Mesenteric fat pad (tissue), 1 donor: ENCODE measurements around the gene SLC39A11. TPM values are rescaled to one million over a fixed set of nuclear protein-coding genes. Genes with fewer than 3 reads are reported as not detected.
A peak's percentile ranks its signal among the peaks of the same experiment; 100 is the strongest.
"Not testable (repeated sequence)": the region's sequence is repeated elsewhere in the genome, so short reads cannot be mapped to it uniquely, and the experiment has no call there.

Experiments used
- DNase-seq: peaks from one replicate; pipeline ENCODE4 v3.0.0-alpha.2; 2020; ENCODE audit warnings: low spot score
- long read RNA-seq: library from polyadenylated mRNA; unstranded; transcript quantifications from one replicate; pipeline ENCODE4 v2.0.0, GENCODE V29; 2020
- total RNA-seq: library from RNA; stranded (reverse); fragmentation: NEBNext Ultra II Directional; extraction: Animal tissue kit (Norgen Biotek cat#: 25700); gene quantifications from one replicate; pipeline ENCODE4 v1.2.1, GENCODE V29; 2021
- donor health status: DM: yes; HTN: yes; CAD: no.

The SLC39A11 gene, protein sequence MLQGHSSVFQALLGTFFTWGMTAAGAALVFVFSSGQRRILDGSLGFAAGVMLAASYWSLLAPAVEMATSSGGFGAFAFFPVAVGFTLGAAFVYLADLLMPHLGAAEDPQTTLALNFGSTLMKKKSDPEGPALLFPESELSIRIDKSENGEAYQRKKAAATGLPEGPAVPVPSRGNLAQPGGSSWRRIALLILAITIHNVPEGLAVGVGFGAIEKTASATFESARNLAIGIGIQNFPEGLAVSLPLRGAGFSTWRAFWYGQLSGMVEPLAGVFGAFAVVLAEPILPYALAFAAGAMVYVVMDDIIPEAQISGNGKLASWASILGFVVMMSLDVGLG
- 36.2 TPM for total RNA-seq
- long read RNA-seq, transcript SLC39A11-202 (10 exons, 2,752 nt) = minor isoform, 10 of 76 reads
- long read RNA-seq, transcript SLC39A11-201 (10 exons, 2,737 nt) = major isoform, 12 of 76 reads
- long read RNA-seq, partial matches to known transcripts = 6 of 76 reads
- long read RNA-seq, other reads (novel, unspliced or antisense) = 48 of 76 reads

DNA sequence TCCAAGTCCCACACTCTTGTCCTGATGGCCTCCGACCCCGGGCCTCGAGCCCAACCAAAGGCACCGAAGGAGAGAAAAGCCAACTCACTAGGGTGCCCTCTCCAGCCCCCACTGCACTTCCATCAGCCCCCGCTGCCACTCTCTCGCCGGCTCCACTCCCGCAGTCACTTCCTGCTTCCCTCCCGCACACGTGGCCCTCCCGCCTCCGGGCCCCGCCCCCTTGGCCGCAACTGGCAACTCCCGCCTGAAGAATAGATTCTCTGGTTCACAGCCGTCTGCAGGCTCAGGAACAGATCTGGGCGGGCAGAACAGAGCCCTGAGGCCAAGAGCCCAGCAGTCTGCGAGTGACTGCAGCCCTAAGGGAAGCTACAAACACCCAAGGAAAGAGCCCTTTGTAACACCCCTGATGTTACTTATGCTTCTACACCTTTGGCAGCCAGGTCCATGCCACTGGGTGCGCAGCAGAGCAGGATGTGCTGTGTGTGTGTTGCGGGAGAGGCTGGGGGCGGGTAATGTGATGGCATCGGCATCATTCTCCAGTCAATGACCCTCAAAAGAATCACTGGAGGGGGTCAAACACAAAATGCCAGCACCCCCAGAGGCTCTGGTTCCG, at the start of gene SLC39A11:
Gene SLC39A11 (minus strand): TSS at position 166 of the 613 bp plus-strand sequence. CDS start 3,924 bp downstream, outside the sequence.
- peak; percentile 96 for DNase-seq

- DNase-seq = no peak
These were observed 48.9 kb upstream of the SLC39A11 start for GRCh38 chr17:73141411-73141810.

GRCh38 chr17:73140566-73140965, 48.1 kb upstream of the SLC39A11 start:
- DNase-seq = no peak

DNA sequence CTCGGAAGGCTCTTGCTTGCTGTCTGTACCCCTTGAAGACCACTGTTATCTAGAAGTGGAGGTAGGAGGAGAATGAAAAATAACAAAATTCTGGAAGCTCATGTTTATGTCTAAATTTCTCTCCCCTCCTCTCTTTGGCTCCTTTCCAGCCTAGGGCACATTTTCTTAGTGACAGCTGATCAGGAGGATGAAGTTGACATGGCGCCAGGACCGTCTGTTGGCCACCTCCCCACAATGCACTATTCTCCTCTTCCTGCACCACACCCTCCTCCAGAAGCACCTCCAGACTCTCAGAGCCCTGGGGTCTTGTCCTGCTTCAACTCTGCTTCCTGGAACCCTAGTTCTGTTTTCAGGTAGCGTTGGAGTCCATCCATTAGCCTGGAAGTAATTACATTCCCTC, 46.8 kb upstream of the SLC39A11 start:
- DNase-seq = no peak

DNA sequence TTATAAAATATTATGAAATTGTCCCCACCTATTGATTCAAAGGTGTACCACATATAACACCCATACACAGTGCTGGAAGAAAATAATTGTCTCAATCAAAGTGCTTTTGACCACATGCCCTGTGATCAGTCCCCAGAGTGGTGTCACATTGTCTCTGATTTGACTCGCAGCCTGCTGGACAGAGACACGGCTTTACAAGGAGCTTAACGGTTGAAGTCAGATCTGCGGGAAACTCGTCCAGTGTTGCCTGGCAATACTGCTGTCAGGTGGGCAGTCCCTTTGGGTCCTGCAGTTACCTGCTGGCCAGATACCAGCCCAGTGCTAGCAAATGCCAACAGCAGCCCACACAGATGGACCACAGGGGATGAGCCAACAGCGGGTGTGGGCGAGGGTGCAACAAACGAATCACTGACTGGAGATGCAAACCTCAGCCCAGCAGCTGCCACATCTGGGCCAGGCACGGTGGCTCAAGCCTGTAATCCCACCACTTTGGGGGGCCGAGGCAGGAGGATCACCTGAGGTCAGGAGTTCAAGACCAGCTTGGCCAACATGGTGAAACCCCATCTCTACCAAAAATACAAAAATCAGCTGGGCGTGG, 46.2 kb upstream of the SLC39A11 start:
- DNase-seq = no peak

DNA sequence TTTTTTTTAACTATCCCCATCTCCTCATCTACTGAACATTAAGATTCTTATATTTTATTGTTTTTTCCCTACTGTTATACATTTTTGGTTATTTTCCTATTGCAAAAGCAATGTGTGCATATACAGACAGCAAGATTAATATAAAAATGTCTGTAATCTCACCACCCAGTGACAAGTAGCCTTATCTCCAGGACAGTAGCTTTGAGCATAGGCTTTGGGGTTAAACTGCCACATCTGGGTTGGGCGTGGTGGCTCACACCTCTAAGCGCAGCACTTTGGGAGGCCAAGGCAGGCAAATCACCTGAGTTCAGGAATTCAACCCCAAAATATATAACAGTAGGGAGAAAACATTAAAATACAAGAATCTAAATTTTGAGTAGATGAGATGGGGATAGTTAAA, 44.9 kb upstream of the SLC39A11 start:
- no peak for DNase-seq

DNA sequence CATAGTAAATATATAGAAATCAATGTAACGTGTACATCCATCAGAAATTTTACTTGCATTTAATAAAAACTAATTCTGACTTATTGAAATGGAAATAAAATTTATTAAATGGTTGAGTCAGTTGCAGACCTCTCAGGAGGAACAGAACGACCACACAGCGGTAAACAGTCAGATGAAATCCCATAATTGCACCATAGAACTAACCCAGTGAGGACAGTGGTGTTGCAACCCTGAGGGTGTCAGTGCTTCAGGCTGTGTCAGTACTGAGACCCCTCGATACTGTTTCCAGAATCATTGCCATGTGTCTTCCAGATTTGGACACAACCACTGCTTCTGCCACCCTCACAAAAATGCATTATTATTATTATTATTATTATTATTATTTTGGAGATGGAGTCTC, 43.3 kb upstream of the SLC39A11 start:
- no peak for DNase-seq

- no peak for DNase-seq
These were observed 41.6 kb upstream of the SLC39A11 start for GRCh38 chr17:73133911-73134649.

DNA sequence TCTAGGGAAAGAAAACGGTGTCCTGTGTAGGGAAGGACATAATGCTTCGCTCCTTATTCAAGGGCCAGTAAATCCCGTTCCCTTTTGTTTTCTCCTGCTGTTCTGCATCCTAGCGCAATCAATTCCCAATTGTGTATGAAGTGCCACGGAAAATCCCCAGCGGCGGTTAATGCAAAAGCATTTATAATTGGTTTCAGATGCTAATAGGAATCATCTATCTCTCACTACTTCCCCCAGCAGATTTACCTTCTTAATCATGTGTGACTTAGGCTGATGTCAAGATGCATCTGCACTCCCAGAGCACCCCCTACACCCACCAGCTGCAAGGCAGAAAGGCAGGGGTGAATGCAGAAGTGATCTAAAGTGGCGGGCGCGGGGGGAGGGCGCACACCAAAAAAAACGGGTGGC, 39.6 kb upstream of the SLC39A11 start:
- no peak for DNase-seq

DNA sequence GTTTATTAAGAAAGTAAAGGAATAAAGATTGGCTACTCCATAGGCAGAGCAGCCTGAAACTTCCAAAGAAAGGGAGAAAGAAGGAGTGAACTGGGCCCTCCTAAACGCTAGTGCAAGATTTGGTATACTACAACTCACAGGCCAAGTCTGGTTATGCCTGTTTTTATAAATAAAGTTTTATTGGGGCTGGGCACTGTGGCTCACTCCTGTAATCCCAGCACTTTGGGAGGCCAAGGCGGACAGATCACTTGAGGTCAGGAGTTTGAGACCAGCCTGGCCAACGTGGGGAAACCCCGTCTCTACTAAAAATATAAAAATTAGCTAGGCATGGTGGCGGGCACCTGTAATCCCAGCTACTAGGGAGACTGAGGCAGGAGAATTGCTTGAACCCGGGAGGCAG, 39.0 kb upstream of the SLC39A11 start:
- DNase-seq = not testable (repeated sequence)

DNA sequence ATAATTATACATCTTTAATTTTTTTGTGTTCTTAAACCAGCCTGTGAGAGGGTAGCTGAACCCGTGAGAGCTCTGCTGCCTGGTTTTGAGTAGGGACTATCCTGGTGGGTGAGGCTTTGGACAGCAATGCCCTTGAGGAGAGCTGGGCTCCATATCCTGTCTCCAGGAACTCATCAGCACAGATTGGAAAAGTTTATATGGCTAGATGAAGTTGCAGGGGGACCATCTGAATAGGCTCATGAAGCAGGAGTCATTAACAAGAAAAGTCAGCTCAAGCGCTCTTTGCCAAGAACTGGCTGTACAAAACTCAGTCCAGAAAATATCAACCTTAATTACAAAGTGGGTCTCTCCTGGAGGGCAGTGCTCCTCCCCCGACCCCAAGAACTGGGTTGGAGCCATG, 38.5 kb upstream of the SLC39A11 start:
- no peak for DNase-seq

DNA sequence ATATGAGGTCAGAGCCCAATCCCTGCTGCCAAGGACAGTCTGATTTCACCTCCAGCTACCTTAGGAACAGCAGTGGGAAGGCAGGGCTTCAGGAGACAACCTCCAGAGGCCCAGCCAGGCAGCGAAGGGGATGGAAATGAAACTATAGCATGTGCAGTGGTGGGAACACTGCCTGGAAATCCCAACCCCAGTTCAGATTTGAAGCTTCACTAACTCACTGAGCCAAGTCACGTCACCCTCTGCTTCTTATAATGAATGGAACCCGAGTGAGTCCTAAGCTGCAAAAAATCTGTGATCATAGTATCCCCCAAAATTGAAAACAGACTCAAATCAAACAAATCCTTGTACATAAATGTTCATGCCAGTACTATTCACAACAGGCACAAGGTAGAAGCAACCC, 36.0 kb upstream of the SLC39A11 start:
- DNase-seq = no peak

DNA sequence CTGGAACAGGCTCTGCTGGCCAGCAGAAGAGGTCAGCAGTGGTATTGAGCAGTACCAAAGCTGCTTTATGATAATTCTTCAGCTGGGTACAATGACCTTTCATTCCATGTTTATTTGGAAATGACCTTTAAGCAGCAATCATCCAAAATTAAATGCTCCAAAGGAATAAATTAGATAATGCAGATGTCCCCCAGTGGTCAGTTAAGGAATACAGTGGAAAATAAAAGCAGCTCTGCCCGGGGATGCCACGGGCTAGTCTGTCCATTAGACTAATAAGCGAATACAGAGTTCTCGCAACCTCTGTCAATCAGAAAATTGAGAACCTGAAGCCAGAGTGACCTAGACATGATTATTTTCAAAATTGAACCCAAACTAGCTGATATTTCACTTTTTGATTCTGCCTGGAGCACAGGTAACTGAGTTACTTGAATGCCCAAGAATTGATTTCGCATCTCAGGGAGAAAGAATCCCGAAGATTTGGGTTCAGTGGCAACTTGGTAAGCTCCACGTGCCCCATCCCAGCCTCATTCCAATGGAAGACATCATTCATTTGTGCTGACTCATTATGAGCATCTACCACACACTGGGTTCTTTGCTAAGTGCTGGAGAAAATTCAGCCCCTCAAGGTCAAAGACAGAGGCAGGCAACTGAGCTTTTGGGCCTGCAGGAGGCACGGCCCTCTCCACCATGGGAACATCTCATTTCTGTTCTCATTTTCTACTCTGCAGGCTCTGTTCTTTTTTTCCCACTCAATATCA, 34.4 kb upstream of the SLC39A11 start:
- DNase-seq = no peak

GRCh38 chr17:73123606-73124320, 31.3 kb upstream of the SLC39A11 start:
- DNase-seq = no peak

DNA sequence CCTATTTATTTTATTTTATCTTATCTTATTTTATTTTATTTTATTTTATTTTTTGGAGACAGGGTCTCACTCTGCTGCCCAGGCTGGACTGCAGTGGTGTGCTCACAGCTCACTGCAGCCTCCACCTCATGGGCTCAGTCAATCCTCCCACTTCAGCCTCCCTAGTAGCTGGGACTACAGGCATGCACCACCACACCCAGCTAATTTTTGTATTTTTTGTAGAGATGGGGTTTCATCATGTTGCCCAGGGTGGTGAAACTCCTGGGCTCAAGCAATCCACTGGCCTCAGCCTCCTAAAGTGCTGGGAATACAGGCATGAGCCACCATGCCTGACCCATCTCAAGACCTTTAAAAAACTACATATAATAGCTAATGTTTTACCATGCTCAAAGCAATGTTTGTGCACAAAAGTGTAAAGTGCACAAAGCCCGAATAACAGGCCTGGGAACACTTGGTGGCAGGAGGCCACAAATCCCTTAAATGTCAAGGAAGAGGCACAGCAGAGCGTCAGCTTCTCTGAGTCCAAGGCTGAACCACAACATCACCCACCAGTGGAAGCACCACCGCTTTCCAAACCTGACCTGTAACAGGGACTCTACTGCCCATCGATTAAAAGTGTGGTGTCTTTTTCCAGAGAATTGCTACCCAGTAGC, 30.6 kb upstream of the SLC39A11 start:
- no peak for DNase-seq

- DNase-seq = no peak
These were observed 29.0 kb upstream of the SLC39A11 start for GRCh38 chr17:73121506-73121905.

DNA sequence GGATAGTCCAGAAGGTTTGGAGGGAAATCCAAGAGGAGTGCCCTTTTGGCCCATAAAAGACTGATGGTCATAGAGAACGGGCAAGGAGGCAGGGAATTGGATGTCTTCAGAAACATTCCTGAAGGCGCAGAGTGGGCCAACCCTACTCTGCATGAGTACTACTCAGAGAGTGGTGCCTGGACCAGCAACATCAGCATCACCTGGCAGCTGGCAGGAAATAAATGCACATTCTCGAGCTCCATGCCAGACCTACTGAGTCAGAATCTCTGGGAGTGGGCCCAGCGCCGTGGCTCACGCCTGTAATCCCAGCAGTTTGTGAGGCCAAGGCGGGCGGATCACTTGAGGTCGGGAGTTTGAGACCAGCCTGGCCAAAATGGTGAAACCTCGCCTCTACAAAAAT, 27.1 kb upstream of the SLC39A11 start:
- DNase-seq = no peak

DNA sequence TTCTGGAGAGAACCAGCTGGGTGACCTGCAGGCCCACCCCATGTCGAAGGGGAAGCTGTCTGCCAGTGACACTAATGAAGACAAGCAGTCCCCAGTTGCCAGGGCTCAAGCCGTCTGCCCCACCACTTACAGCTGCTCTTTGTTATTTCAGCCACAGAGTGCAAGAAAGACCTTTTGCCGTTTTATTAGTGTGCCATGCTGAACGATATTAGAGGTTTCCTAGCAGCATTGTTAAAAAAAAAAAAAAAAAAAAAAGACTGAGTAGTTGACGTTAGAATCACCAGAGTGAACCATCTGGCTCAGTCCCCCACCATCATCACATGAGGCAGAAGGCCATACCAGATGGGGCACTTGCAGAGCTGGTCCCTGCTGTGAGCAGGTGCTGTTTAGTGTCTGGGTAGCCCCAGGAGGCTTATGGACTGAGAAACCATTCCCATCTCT, 26.5 kb upstream of the SLC39A11 start:
- DNase-seq = no peak

DNA sequence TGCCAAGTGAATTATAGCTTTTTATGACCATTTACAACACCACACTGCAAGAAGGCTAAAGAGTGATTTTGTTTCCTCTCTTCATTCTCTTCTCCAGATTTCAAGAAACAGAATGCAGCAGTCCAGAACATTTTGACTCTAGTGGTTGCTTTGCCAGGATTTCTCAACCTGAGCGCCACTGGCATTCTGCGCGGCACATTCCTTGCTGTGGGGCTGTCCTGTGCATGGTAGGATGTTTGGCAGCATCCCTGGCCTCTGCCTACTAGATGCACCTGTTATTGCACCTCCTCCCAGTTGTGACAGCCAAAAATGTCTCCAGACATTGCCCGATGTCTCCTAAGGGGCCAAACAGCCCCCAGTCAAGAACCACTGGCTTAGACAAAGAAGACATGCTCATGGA, 25.7 kb upstream of the SLC39A11 start:
- DNase-seq = no peak

DNA sequence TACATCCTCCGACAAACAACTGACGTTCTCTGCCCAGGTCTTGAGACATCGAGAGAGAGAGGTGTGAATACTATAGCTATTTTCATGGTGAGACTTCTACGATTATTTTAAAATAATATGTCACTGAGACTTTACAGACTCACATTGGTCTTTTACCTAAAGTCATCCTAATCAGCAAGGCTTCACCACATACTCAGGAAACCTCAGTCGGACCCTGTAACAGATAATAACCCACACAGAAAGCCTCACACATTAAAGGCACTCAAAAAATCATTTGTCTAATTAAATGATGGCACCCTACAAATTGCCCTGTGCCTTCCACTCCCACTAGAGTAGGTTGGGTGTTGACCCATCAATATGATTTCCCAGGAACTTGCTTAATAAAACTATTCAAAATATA, 19.8 kb upstream of the SLC39A11 start:
- DNase-seq = no peak
